Peyer's patch (tissue), 4 donors: ENCODE measurements around the gene MAS1. TPM values are rescaled to one million over a fixed set of nuclear protein-coding genes. Genes with fewer than 3 reads are reported as not detected.

ENCODE experiments used
- DNase-seq, 3 donors: peaks; one replicate each; pipeline ENCODE4 v3.0.0-alpha.2; 2017 to 2019
- H3K27ac ChIP-seq, 4 donors: fragments of 200-600 bp; sonication (generic); one replicate each; pipeline ENCODE4 v1.5.1; 2016 to 2019
- H3K27me3 ChIP-seq, 2 donors: fragments of 200-600 bp; sonication (generic); one replicate each; pipeline ENCODE4 v1.5.1; 2019
- H3K36me3 ChIP-seq, 3 donors: fragments of 200-600 bp; sonication (generic); one replicate each; pipeline ENCODE4 v1.5.1; 2016 to 2019
- H3K4me1 ChIP-seq, 4 donors: fragments of 200-600 bp; sonication (generic); one replicate each; pipeline ENCODE4 v1.5.1; 2016 to 2019
- H3K4me3 ChIP-seq, 4 donors: fragments of 200-600 bp; sonication (generic); 1 replicate in 3 of 4; 2 replicates in 1 of 4; pipeline ENCODE4 v1.5.1; 2016 to 2019; ENCODE audit warnings: mild to moderate bottlenecking in 1 of 4
- H3K9me3 ChIP-seq, 4 donors: fragments of 200-600 bp; sonication (generic); one replicate each; pipeline ENCODE4 v1.5.1; 2016 to 2019; ENCODE audit warnings: mild to moderate bottlenecking in 1 of 4
- CTCF ChIP-seq, 6 experiments: fragments of 450-650 bp in 4 of 6; fragments of 200-600 bp in 2 of 6; sonication (generic) in 1 of 6; IDR thresholded peaks; one replicate each; pipeline ENCODE4 v1.5.1; 2017 to 2019; ENCODE audit warnings: antibody characterized with exemption in 6 of 6, mild to moderate bottlenecking in 3 of 6, moderate library complexity in 1 of 6
- POLR2A ChIP-seq, 2 donors: fragments of 450-650 bp; IDR thresholded peaks; one replicate each; pipeline ENCODE4 v1.5.1; 2017; ENCODE audit warnings: antibody characterized with exemption in 2 of 2, mild to moderate bottlenecking in 2 of 2, moderate library complexity in 2 of 2
- total RNA-seq, 4 donors: library from RNA; depleted of rRNA; stranded (reverse); fragments of >200 nt; gene quantifications; one replicate each; pipeline ENCODE4 v1.1.0, GENCODE V29; 2016

The MAS1 gene
- total RNA-seq, 4 donors from 2014 or later, result not detected

GRCh38 chr6:159913375-159913774 is 22.6 kb downstream of the MAS1 start:
- Histone ChIP-seq H3K36me3 (no peaks in the 10 kb centered on the region), H3K9me3 (no peaks in the 10 kb centered on the region), H3K4me1 (no peaks in the 10 kb centered on the region), H3K27me3 (no peaks in the 10 kb centered on the region), H3K4me3 (no peak overlapping the region), H3K27ac (no peak overlapping the region)
- TF ChIP-seq CTCF (IDR thresholded peaks at IDR 0.05) (no peak), POLR2A (IDR thresholded peaks at IDR 0.05) (no peak)
- no peak for DNase-seq

GRCh38 chr6:159913862-159914564 is 23.2 kb downstream of the MAS1 start:
- no peaks in the 10 kb centered on the region for H3K27me3 ChIP-seq
- no peak overlapping the region for H3K4me3 ChIP-seq
- no peak for TF ChIP-seq CTCF (IDR thresholded peaks at IDR 0.05)
- no peak for TF ChIP-seq POLR2A (IDR thresholded peaks at IDR 0.05)
- H3K9me3 ChIP-seq, result no peaks in the 10 kb centered on the region
- no peak for DNase-seq
- H3K27ac ChIP-seq, result no peak overlapping the region
- no peaks in the 10 kb centered on the region for H3K4me1 ChIP-seq
- no peaks in the 10 kb centered on the region for H3K36me3 ChIP-seq

GRCh38 chr6:159914565-159914923 is 23.8 kb downstream of the MAS1 start:
- no peak for TF ChIP-seq CTCF (IDR thresholded peaks at IDR 0.05)
- TF ChIP-seq POLR2A (IDR thresholded peaks at IDR 0.05), result no peak
- DNase-seq, result no peak
- no peaks in the 10 kb centered on the region for H3K4me1 ChIP-seq
- H3K27me3 ChIP-seq, result no peaks in the 10 kb centered on the region
- H3K27ac ChIP-seq, result no peak overlapping the region
- no peak overlapping the region for H3K4me3 ChIP-seq
- no peaks in the 10 kb centered on the region for H3K36me3 ChIP-seq
- H3K9me3 ChIP-seq, result no peaks in the 10 kb centered on the region

- Histone ChIP-seq H3K4me3 (no peak overlapping the region), H3K9me3 (no peaks in the 10 kb centered on the region), H3K27ac (no peak overlapping the region), H3K36me3 (no peaks in the 10 kb centered on the region), H3K4me1 (no peaks in the 10 kb centered on the region), H3K27me3 (no peaks in the 10 kb centered on the region)
- no peak for DNase-seq
- TF ChIP-seq POLR2A (IDR thresholded peaks at IDR 0.05) (no peak), CTCF (IDR thresholded peaks at IDR 0.05) (no peak)
Observed at GRCh38 chr6:159915397-159915796, 24.6 kb downstream of the MAS1 start.

DNA sequence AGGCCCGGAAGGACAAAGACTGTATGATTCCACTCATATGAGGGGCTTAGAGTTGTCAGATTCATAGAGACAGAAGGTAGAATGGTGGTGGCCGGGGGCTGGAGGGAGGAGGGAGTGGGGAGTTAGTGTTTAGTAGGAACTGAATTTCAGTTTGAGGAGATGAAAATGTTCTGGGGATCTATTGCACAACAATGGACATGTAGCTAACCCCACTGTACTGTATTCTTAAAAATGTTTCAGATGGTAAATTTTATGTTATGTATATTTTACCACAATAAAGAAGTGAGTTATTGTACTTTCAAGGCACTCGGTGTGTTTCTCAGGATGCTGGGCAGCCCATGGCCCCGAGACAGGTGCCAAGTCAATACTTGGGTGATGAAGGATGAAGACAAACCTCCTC is 25.4 kb downstream of the MAS1 start:
- Histone ChIP-seq H3K36me3 (no peaks in the 10 kb centered on the region), H3K4me3 (no peak overlapping the region), H3K4me1 (no peaks in the 10 kb centered on the region), H3K9me3 (no peaks in the 10 kb centered on the region), H3K27me3 (no peaks in the 10 kb centered on the region), H3K27ac (no peak overlapping the region)
- TF ChIP-seq POLR2A (IDR thresholded peaks at IDR 0.05), result no peak
- TF ChIP-seq CTCF (IDR thresholded peaks at IDR 0.05), result no peak
- no peak for DNase-seq

DNA sequence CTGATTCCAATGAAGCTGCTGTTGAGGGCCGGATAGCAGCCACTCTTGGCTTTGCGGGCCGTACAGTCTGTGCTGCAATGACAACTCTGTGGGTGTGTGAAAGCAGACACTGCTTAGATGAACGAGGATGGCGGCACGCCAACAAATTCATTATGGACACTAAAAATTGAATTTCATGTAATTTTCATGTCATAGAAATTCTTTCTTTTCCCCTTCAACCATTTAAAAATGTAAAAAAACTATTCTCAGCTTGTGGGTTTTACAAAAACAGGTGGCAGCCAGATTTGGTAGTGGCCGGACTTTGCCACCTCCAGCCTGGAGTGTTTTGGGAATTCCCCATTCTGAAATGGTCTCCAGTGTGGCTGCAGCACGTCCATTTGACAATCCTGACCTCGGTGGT is 26.0 kb downstream of the MAS1 start:
- TF ChIP-seq POLR2A (IDR thresholded peaks at IDR 0.05) (no peak), CTCF (IDR thresholded peaks at IDR 0.05) (no peak)
- Histone ChIP-seq H3K27me3 (no peaks in the 10 kb centered on the region), H3K27ac (no peak overlapping the region), H3K4me3 (no peak overlapping the region), H3K36me3 (no peaks in the 10 kb centered on the region), H3K9me3 (no peaks in the 10 kb centered on the region), H3K4me1 (no peaks in the 10 kb centered on the region)
- DNase-seq, result no peak
